GM23248 (cell line): ENCODE results near the gene CSF2. TPM values are rescaled to one million over a fixed set of nuclear protein-coding genes. Genes with fewer than 3 reads are reported as not detected.

Source experiments
- DNase-seq: peaks from one replicate; pipeline ENCODE4 v3.0.0-alpha.2; 2015
- H2AFZ ChIP-seq: fragments of 200-600 bp; sonication (generic); 2 replicates; pipeline ENCODE4 v1.6.1; 2016; ENCODE audit warnings: antibody characterized with exemption
- H3F3A ChIP-seq: fragments of 200-600 bp; sonication (generic); 2 replicates; pipeline ENCODE4 v1.6.1; 2016; ENCODE audit warnings: mild to moderate bottlenecking, antibody characterized with exemption, mixed run types; ENCODE audit not compliant: insufficient read depth
- H3K27ac ChIP-seq: fragments of 200-600 bp; sonication (generic); 2 replicates; pipeline ENCODE4 v1.5.1; 2016; ENCODE audit warnings: mild to moderate bottlenecking
- H3K27me3 ChIP-seq: fragments of 200-600 bp; sonication (generic); replicated peaks from 2 replicates; pipeline ENCODE4 v1.6.1; 2016; ENCODE audit warnings: mild to moderate bottlenecking; ENCODE audit not compliant: insufficient read depth
- H3K36me3 ChIP-seq: fragments of 200-600 bp; sonication (generic); 2 replicates; pipeline ENCODE4 v1.6.1; 2016; ENCODE audit warnings: low read depth, mild to moderate bottlenecking
- H3K4me1 ChIP-seq: fragments of 200-600 bp; sonication (generic); 2 replicates; pipeline ENCODE4 v1.6.1; 2016; ENCODE audit warnings: mild to moderate bottlenecking; ENCODE audit not compliant: insufficient read depth
- H3K4me2 ChIP-seq: fragments of 200-600 bp; sonication (generic); one replicate; pipeline ENCODE4 v1.6.1; 2016; ENCODE audit warnings: mild to moderate bottlenecking; ENCODE audit not compliant: unreplicated experiment
- H3K4me3 ChIP-seq: fragments of 200-600 bp; sonication (generic); 2 replicates; pipeline ENCODE4 v1.5.1; 2016; ENCODE audit warnings: mild to moderate bottlenecking
- H3K79me2 ChIP-seq: fragments of 200-600 bp; sonication (generic); 2 replicates; pipeline ENCODE4 v1.6.1; 2016; ENCODE audit warnings: mild to moderate bottlenecking; ENCODE audit not compliant: insufficient read depth
- H3K9ac ChIP-seq: fragments of 200-600 bp; sonication (generic); 2 replicates; pipeline ENCODE4 v1.6.1; 2016; ENCODE audit warnings: mild to moderate bottlenecking
- H3K9me2 ChIP-seq: fragments of 200-600 bp; sonication (generic); 2 replicates; pipeline ENCODE4 v1.6.1; 2016; ENCODE audit warnings: mixed run types, mild to moderate bottlenecking, moderate library complexity; ENCODE audit not compliant: insufficient read depth
- H3K9me3 ChIP-seq: fragments of 200-600 bp; sonication (generic); one replicate; pipeline ENCODE4 v1.6.1; 2017; ENCODE audit warnings: low read depth
- H4K20me1 ChIP-seq: fragments of 200-600 bp; sonication (generic); 2 replicates; pipeline ENCODE4 v1.6.0; 2016; ENCODE audit not compliant: insufficient read depth
- EZH2 ChIP-seq: fragments of 200-600 bp; sonication (generic); IDR thresholded peaks from 2 replicates; pipeline ENCODE4 v1.6.1; 2018; ENCODE audit warnings: antibody characterized with exemption, mild to moderate bottlenecking; ENCODE audit not compliant: insufficient read depth, poor library complexity, severe bottlenecking
- EZH2phosphoT487 ChIP-seq: fragments of 200-600 bp; sonication (generic); IDR thresholded peaks from 2 replicates; pipeline ENCODE4 v1.6.1; 2018; ENCODE audit warnings: antibody characterized with exemption, moderate library complexity, mild to moderate bottlenecking, low read depth; ENCODE audit not compliant: insufficient read depth
- WGBS, 2 experiments: methylation state at CpG; one replicate each; pipeline ENCODE4 v1.1.6; 2015 to 2017; ENCODE audit warnings: low lambda C conversion rate in 2 of 2, low coverage in 1 of 2; ENCODE audit errors: missing lambda C conversion rate in 2 of 2; 5-methylcytosine and 5-hydroxymethylcytosine counted together
- in situ Hi-C: fragments of 300-500 bp; cut with MboI; formaldehyde crosslinking; loops from 2 replicates; pipeline ENCODE4 v1.15.0; 2020
- polyA plus RNA-seq: library from polyadenylated mRNA; unstranded; fragments of >200 nt; fragmentation: Nextera tagmentation; extraction: Ambion mirVana; gene quantifications from 2 replicates; pipeline ENCODE4 v1.2.1, GENCODE V29; 2016
- total RNA-seq: library from RNA; depleted of rRNA; stranded (reverse); fragments of >200 nt; shearing (Covaris generic); gene quantifications from 2 replicates; pipeline ENCODE4 v1.2.3, GENCODE V29; 2014

Gene CSF2
- total and polyA plus RNA-seq, 2 experiments from 2014 or later: not detected

DNA sequence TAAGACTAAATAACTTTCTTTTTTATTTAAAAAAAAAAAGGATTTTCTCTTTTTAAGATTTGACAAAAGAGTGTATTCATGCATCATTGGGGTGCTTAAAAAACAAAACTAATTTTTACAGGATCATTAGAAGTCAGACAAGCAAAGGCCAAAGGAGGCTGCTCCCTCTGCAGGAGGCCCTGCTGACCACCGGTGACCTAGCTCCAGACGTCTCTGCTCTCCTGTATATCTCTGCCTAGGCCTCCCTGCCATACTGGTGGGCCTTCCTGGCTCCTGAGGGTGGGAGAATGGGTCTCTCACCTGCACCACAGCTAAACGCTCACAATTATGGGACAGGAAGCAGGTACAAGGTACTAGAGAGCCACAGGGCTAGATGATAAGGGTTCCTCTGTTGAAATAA, 36.6 kb downstream of the CSF2 start:
- TF ChIP-seq EZH2 (no peak), EZH2phosphoT487 (no peak)
- 86 to 92% methylated on average over 3 of the region's 3 CpGs for WGBS, 2 experiments
- H3K9me3 ChIP-seq: no peaks in the 10 kb centered on the region

DNA sequence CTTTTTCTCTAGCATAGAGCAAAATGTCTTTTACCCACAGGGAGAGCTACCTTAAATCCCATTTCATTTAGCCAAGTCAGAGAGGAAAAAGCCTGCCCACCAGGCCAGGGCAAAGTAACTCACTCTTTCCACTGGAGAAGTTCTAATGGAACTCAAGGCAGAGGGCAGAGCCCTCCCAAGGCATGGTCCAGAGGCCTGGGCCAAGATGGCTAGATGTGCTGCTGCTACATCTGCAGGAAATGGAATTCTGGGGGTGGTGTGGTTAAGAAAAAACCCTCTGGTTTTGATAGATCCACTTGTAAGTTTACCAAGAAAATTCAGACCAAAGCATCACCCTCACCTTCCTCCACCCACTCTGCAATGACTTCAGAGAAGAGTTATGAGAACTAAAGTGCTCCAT, 37.3 kb downstream of the CSF2 start:
- Histone ChIP-seq H3K27ac (no peak overlapping the region), H3K9ac (no peak overlapping the region), H3K36me3 (no peaks in the 10 kb centered on the region), H3K27me3 (no peaks in the 10 kb centered on the region), H3K79me2 (no peaks in the 10 kb centered on the region), H3K4me3 (no peak overlapping the region), H3F3A (peaks cover 6% of the 10 kb centered on the region), H3K9me3 (no peaks in the 10 kb centered on the region), H3K4me2 (peak overlapping the region; percentile 43), H4K20me1 (no peaks in the 10 kb centered on the region), H2AFZ (no peak overlapping the region), H3K4me1 (peaks cover 12% of the 10 kb centered on the region), H3K9me2 (no peaks in the 10 kb centered on the region)
- in situ Hi-C loops: no loop called here
- TF ChIP-seq EZH2phosphoT487: no peak
- TF ChIP-seq EZH2: no peak
- DNase-seq: peak; percentile 62

More for the DNA sequence above, 36.6 kb downstream of the CSF2 start:
- H3K27ac ChIP-seq: no peak overlapping the region
- H4K20me1 ChIP-seq: no peaks in the 10 kb centered on the region
- H3K27me3 ChIP-seq: no peaks in the 10 kb centered on the region
- H3K9me2 ChIP-seq: no peaks in the 10 kb centered on the region
- no peak overlapping the region for H2AFZ ChIP-seq
- H3F3A ChIP-seq: peaks cover 7% of the 10 kb centered on the region
- in situ Hi-C loops: no loop called here
- H3K36me3 ChIP-seq: no peaks in the 10 kb centered on the region
- no peak overlapping the region for H3K4me2 ChIP-seq
- H3K4me1 ChIP-seq: peaks cover 13% of the 10 kb centered on the region
- H3K4me3 ChIP-seq: no peak overlapping the region
- DNase-seq: no peak
- no peaks in the 10 kb centered on the region for H3K79me2 ChIP-seq
- no peak overlapping the region for H3K9ac ChIP-seq

DNA sequence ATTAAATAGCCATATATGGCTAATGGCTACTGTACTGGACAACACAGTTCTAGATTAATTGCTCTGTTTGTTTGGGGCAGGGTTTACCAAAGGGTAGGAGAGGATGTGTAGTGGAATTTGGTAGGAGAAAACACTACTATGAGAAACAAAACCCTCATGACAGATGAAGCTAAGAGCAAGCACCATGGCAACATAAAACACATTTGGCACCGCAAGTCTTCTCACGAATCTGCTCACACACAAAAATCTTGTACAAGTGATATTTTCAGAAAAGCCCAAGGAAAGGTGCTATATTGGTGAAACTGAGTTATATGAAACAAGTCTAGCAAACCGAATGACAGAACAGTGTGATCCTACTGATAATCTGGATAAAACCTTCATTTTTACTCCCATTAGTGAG, 38.5 kb downstream of the CSF2 start:
- in situ Hi-C loops: no loop called here
- H3K36me3 ChIP-seq: no peaks in the 10 kb centered on the region
- 77% methylated on average over 3 of the region's 3 CpGs for WGBS, 2 experiments

DNA sequence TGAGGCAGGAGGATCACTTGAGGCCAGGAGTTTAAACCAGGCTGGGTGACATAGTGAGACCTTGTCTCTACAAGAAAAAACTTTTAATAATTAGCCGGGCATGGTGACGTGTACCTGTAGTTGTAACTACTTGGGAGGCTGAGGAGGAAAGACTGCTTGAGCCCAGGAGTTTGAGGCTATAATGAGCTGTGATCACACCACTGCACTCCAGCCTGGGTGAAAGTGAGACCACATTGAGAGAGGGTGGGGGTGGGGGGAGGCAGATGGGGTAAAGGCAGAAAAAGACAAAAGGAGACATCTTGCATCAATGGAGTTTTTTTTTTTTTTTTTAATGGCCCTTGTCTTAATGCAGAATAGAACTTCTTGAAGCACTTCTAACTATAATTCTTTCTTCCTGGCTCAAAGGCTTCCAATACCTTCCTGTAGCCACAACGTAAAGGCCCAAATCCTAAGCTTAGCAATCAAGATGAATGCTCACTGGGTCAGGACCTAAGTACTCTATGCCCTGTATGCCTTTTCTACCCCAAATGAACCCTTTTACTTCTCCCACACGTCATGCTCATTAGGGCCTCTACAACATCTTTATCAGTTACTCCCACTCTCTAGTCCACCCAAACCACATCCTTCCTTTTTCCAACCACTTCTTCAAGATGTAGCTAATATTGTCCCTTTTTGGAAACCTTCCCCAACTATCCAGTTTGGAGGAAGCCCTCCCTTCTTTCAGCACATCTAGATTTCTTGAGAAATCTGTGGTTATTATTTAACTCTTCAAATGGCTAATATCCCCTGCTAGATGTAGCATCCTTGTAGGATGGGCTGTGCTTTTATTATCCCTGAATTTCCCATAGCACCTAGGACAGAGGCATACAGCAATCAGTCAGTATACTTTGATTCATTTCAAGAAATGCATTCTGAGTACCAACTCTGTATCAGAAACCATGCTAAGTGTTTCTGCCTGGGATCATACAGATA, 40.8 kb downstream of the CSF2 start:
- no peaks in the 10 kb centered on the region for H3K9me3 ChIP-seq
- in situ Hi-C loops: no loop called here
- no peak overlapping the region for H3K4me3 ChIP-seq
- no peaks in the 10 kb centered on the region for H3K36me3 ChIP-seq
- no peak overlapping the region for H2AFZ ChIP-seq
- WGBS, 2 experiments: 68 to 79% methylated on average over 4 of the region's 4 CpGs
- no peak overlapping the region for H3K27ac ChIP-seq
- TF ChIP-seq EZH2 (no peak), EZH2phosphoT487 (no peak)
- no peak overlapping the region for H3K4me2 ChIP-seq
- DNase-seq: no peak
- no peak overlapping the region for H3K9ac ChIP-seq
- no peaks in the 10 kb centered on the region for H4K20me1 ChIP-seq
- H3K27me3 ChIP-seq: 0 out of 2 replicates have a peak, but pooled peaks cover 4% of the 10 kb centered on the region
- peaks cover 12% of the 10 kb centered on the region for H3K4me1 ChIP-seq
- no peaks in the 10 kb centered on the region for H3K9me2 ChIP-seq
- no peaks in the 10 kb centered on the region for H3K79me2 ChIP-seq
- H3F3A ChIP-seq: peaks cover 6% of the 10 kb centered on the region

More for the DNA sequence above, 38.5 kb downstream of the CSF2 start:
- TF ChIP-seq EZH2phosphoT487 (no peak), EZH2 (no peak)
- no peaks in the 10 kb centered on the region for H3K79me2 ChIP-seq
- no peak for DNase-seq
- no peaks in the 10 kb centered on the region for H3K9me3 ChIP-seq
- H3K27me3 ChIP-seq: no peaks in the 10 kb centered on the region
- H3K4me2 ChIP-seq: no peak overlapping the region
- H3K4me1 ChIP-seq: peaks cover 12% of the 10 kb centered on the region
- H4K20me1 ChIP-seq: no peaks in the 10 kb centered on the region
- no peak overlapping the region for H3K4me3 ChIP-seq
- peaks cover 6% of the 10 kb centered on the region for H3F3A ChIP-seq
- H3K27ac ChIP-seq: no peak overlapping the region
- no peak overlapping the region for H2AFZ ChIP-seq
- no peaks in the 10 kb centered on the region for H3K9me2 ChIP-seq
- H3K9ac ChIP-seq: no peak overlapping the region
